Chondrocyte (in vitro differentiated cells): ENCODE measurements around the gene THBS4. TPM values are rescaled to one million over a fixed set of nuclear protein-coding genes. Genes with fewer than 3 reads are reported as not detected.

Source experiments
- DNase-seq: peaks from one replicate; pipeline ENCODE4 v3.0.0; 2021; ENCODE audit warnings: mixed read lengths, low spot score
- H3K27ac Mint-ChIP-seq: one replicate; pipeline ENCODE4 v1.8.0; 2021; ENCODE audit warnings: mild to moderate bottlenecking, moderate library complexity, mixed read lengths; ENCODE audit not compliant: unreplicated experiment
- H3K27me3 Mint-ChIP-seq: 2 replicates; pipeline ENCODE4 v1.8.0; 2021; ENCODE audit warnings: low read depth, mixed read lengths
- H3K36me3 Mint-ChIP-seq: 2 replicates; pipeline ENCODE4 v1.8.0; 2021; ENCODE audit warnings: low read depth, mixed read lengths
- H3K4me1 Mint-ChIP-seq: 2 replicates; pipeline ENCODE4 v1.8.0; 2021; ENCODE audit warnings: low read depth, mild to moderate bottlenecking, mixed read lengths
- H3K4me3 Mint-ChIP-seq: one replicate; pipeline ENCODE4 v1.8.0; 2021; ENCODE audit warnings: mild to moderate bottlenecking, moderate library complexity, mixed read lengths; ENCODE audit not compliant: unreplicated experiment
- H3K9me3 Mint-ChIP-seq: 2 replicates; pipeline ENCODE4 v1.8.0; 2021; ENCODE audit warnings: low read depth, mixed read lengths
- total RNA-seq: library from RNA; stranded (reverse); gene quantifications from 3 replicates; pipeline ENCODE4 v1.2.1, GENCODE V29; 2021
- TF ChIP-seq, protein P1 (sequence below): fragments of 200-600 bp; sonication (generic); IDR thresholded peaks from 2 replicates; pipeline ENCODE4 v1.5.0; 2021; ENCODE audit warnings: antibody characterized with exemption, mild to moderate bottlenecking, moderate library complexity

THBS4 gene
- total RNA-seq, 1 donor from 2014 or later = 0.75 TPM

GRCh38 chr5:80072103-80073073 is 37.2 kb downstream of the THBS4 start:
- no peaks in the 10 kb centered on the region for H3K27me3 Mint-ChIP-seq
- H3K9me3 Mint-ChIP-seq = no peaks in the 10 kb centered on the region
- H3K4me1 Mint-ChIP-seq = peaks cover 5% of the 10 kb centered on the region
- H3K36me3 Mint-ChIP-seq = no peaks in the 10 kb centered on the region
- no peak for DNase-seq
- no peak overlapping the region for H3K4me3 Mint-ChIP-seq
- no peak overlapping the region for H3K27ac Mint-ChIP-seq
- TF ChIP-seq, protein P1, sequence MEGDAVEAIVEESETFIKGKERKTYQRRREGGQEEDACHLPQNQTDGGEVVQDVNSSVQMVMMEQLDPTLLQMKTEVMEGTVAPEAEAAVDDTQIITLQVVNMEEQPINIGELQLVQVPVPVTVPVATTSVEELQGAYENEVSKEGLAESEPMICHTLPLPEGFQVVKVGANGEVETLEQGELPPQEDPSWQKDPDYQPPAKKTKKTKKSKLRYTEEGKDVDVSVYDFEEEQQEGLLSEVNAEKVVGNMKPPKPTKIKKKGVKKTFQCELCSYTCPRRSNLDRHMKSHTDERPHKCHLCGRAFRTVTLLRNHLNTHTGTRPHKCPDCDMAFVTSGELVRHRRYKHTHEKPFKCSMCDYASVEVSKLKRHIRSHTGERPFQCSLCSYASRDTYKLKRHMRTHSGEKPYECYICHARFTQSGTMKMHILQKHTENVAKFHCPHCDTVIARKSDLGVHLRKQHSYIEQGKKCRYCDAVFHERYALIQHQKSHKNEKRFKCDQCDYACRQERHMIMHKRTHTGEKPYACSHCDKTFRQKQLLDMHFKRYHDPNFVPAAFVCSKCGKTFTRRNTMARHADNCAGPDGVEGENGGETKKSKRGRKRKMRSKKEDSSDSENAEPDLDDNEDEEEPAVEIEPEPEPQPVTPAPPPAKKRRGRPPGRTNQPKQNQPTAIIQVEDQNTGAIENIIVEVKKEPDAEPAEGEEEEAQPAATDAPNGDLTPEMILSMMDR = no peak

GRCh38 chr5:80076131-80077050 is 41.2 kb downstream of the THBS4 start:
- Mint-ChIP-seq H3K36me3 (no peaks in the 10 kb centered on the region), H3K27ac (no peak overlapping the region), H3K9me3 (no peaks in the 10 kb centered on the region), H3K4me3 (no peak overlapping the region), H3K4me1 (peaks cover 5% of the 10 kb centered on the region), H3K27me3 (no peaks in the 10 kb centered on the region)
- DNase-seq = no peak
- TF ChIP-seq, protein P1 = no peak

GRCh38 chr5:80077051-80077714 is 42.0 kb downstream of the THBS4 start:
- peaks cover 5% of the 10 kb centered on the region for H3K4me1 Mint-ChIP-seq
- no peaks in the 10 kb centered on the region for H3K36me3 Mint-ChIP-seq
- DNase-seq = no peak
- no peaks in the 10 kb centered on the region for H3K27me3 Mint-ChIP-seq
- H3K9me3 Mint-ChIP-seq = no peaks in the 10 kb centered on the region
- no peak overlapping the region for H3K27ac Mint-ChIP-seq
- no peak overlapping the region for H3K4me3 Mint-ChIP-seq
- TF ChIP-seq, protein P1 = no peak

GRCh38 chr5:80078921-80079320 is 43.8 kb downstream of the THBS4 start:
- Mint-ChIP-seq H3K9me3 (no peaks in the 10 kb centered on the region), H3K27ac (no peak overlapping the region)
- TF ChIP-seq, protein P1 = no peak

DNA sequence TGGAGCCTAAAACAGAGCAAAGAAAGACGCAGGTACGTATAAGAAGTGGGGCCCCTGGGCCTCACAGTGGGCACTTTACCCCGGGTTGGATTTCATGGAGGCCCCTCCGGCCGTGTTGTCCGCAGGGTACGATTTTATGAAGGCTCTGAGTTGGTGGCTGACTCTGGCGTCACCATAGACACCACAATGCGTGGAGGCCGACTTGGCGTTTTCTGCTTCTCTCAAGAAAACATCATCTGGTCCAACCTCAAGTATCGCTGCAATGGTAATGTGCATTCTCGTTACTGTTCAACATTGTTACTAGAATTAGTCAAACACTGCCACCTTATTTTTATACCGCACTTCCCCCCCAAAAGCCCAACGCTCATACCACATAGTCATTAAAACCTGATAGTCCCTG is 47.1 kb downstream of the THBS4 start:
- no peak overlapping the region for H3K27ac Mint-ChIP-seq
- no peak overlapping the region for H3K4me3 Mint-ChIP-seq
- peaks cover 4% of the 10 kb centered on the region for H3K27me3 Mint-ChIP-seq
- H3K4me1 Mint-ChIP-seq = peaks cover 2% of the 10 kb centered on the region
- no peaks in the 10 kb centered on the region for H3K36me3 Mint-ChIP-seq
- TF ChIP-seq, protein P1 = no peak
- DNase-seq = no peak
- no peaks in the 10 kb centered on the region for H3K9me3 Mint-ChIP-seq

More at GRCh38 chr5:80078921-80079320, 43.8 kb downstream of the THBS4 start:
- Mint-ChIP-seq H3K4me1 (peaks cover 2% of the 10 kb centered on the region), H3K4me3 (no peak overlapping the region), H3K27me3 (no peaks in the 10 kb centered on the region), H3K36me3 (no peaks in the 10 kb centered on the region)
- no peak for DNase-seq
